Measurements from ENCODE around the gene TMEM132D.
"Not testable (repeated sequence)": the region's sequence is repeated elsewhere in the genome, so short reads cannot be mapped to it uniquely, and the experiment has no call there.

The TMEM132D gene

DNA sequence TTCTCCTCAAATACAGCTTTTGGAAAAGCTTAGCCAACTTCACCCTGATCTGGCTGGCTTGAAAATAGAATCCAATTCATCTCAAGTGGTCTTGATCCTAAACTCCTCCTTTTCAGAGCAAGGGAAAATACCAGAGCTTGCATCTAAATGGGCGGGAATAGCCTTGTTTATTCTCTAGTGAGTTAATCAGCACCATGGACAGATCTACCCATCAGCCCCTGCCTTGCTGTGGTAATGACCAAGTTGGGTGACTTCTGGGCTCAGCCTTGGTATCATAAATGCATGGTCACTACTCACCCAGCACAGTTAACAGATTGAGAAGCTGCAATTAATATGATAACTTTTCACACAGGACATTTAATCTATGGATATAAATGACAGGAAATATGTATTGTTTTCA, 853.9 kb downstream of the TMEM132D start:
- H3K9me3 ChIP-seq (ENCODE audit: control insufficient read depth, insufficient read depth, low read length) = no peaks in the 10 kb centered on the region
- H3K4me3 ChIP-seq (ENCODE audit: low read depth, low read length) = no peak overlapping the region
- no peaks in the 10 kb centered on the region for H3K4me1 ChIP-seq (ENCODE audit: control insufficient read depth, insufficient read depth, low read length)
- H3K27me3 ChIP-seq (ENCODE audit: control insufficient read depth, insufficient read depth, low read length) = no peaks in the 10 kb centered on the region
- no peak overlapping the region for H3K9ac ChIP-seq (ENCODE audit: low read depth, low read length)
- H3K36me3 ChIP-seq (ENCODE audit: control insufficient read depth, insufficient read depth, low read length) = no peaks in the 10 kb centered on the region

DNA sequence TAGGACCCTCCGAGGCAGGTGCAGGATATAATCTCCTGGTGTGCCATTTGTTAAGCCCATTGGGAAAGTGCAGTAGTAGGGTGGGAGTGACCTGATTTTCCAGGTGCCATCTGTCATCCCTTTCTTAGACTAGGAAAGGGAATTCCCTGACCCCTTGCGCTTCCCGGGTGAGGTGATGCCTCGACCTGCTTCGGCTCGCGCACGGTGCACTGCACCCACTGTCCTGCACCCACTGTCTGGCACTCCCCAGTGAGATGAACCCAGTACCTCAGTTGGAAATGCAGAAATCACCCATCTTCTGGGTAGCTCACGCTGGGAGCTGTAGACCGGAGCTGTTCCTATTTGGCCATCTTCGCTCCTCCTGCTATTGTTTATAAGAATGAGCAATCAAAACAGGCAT, 860.5 kb downstream of the TMEM132D start:
- H3K36me3 ChIP-seq (ENCODE audit: control insufficient read depth, insufficient read depth, low read length); H3K9me3 ChIP-seq (ENCODE audit: control insufficient read depth, insufficient read depth, low read length); H3K4me3 ChIP-seq (ENCODE audit: low read depth, low read length); H3K27me3 ChIP-seq (ENCODE audit: control insufficient read depth, insufficient read depth, low read length); H3K9ac ChIP-seq (ENCODE audit: low read depth, low read length); H3K4me1 ChIP-seq (ENCODE audit: control insufficient read depth, insufficient read depth, low read length): not testable (repeated sequence)

DNA sequence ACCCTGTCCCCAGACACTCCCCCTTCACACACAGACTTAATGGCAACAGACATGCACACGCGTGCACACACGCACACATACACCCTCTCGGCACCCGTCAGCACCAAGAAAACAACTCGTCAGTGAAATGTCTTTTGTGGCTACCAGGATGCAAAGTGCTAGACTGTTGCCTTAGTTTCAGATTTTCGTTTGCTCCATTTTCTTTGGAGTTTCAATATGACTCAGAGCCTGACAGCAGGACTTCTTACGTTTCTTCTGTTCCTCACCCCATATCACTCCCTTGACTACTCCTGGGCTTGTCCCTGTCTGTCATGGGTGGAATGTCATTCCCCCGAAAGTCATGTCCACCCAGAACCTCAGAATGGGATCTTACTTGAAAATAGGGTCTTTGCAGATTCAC, 867.7 kb downstream of the TMEM132D start:
- Histone ChIP-seq H3K36me3 (ENCODE audit: control insufficient read depth, insufficient read depth, low read length) (no peaks in the 10 kb centered on the region), H3K4me1 (ENCODE audit: control insufficient read depth, insufficient read depth, low read length) (peaks cover 3% of the 10 kb centered on the region), H3K9ac (ENCODE audit: low read depth, low read length) (no peak overlapping the region), H3K27me3 (ENCODE audit: control insufficient read depth, insufficient read depth, low read length) (no peaks in the 10 kb centered on the region), H3K9me3 (ENCODE audit: control insufficient read depth, insufficient read depth, low read length) (no peaks in the 10 kb centered on the region), H3K4me3 (ENCODE audit: low read depth, low read length) (no peak overlapping the region)

DNA sequence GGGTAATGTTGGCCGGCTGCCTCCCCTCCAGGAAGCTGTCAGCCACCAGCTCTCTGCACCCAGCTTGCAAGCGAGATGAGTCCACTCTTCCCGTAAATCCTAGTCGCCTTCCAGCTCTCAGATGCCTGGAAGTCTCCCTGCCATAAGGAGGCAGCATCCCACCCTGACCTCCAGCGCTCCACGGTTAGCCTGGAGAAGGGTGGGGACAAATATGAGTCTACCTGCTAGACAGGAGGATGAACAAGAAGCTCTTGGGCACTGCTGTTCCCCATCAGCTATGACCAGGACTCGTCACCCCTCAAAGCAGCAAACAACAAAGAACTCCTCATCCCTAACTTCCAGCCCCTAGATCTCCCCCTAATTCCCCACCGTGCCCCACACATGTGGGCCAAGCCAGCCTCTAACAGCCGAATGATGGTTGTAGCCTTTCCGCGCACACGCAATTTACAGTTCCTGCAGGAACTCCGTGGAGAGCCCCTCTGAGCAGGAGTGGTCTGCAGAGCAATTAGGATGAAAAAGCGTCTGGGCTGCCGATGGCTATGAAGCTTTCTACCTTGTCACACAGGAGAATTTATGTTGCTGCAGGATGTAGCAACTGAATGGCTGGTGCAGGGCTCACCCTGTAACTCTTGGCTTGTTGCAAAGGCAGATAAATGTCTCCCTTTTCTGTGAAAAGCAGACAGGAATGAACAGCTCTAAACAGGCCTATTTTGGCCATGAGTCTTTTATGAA, 869.1 kb downstream of the TMEM132D start:
- H3K4me3 ChIP-seq (ENCODE audit: low read depth, low read length) = no peak overlapping the region
- peaks cover 3% of the 10 kb centered on the region for H3K4me1 ChIP-seq (ENCODE audit: control insufficient read depth, insufficient read depth, low read length)
- H3K9me3 ChIP-seq (ENCODE audit: control insufficient read depth, insufficient read depth, low read length) = no peaks in the 10 kb centered on the region
- H3K36me3 ChIP-seq (ENCODE audit: control insufficient read depth, insufficient read depth, low read length) = no peaks in the 10 kb centered on the region
- no peaks in the 10 kb centered on the region for H3K27me3 ChIP-seq (ENCODE audit: control insufficient read depth, insufficient read depth, low read length)
- H3K9ac ChIP-seq (ENCODE audit: low read depth, low read length) = no peak overlapping the region

DNA sequence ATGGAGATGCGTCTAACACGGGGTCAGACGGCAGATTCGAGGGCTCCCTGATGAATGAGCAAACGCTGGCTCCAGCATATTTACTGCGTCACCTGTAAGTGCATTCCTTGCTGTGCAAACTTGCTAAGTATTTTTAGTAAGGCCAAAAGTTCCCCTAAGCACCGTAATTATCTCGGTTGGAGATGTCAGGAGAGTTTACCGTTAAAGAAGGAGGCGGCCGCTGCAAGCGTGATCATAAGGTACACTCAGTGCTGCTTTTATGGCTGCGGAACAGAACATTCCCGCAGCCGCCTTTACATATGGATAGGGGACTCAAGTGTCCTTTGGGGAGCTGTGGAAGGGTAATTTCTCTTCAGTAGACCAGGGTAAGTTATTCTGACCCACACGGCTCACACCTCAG, 875.0 kb downstream of the TMEM132D start:
- no peaks in the 10 kb centered on the region for H3K9me3 ChIP-seq (ENCODE audit: control insufficient read depth, insufficient read depth, low read length)
- no peaks in the 10 kb centered on the region for H3K27me3 ChIP-seq (ENCODE audit: control insufficient read depth, insufficient read depth, low read length)
- no peak overlapping the region for H3K9ac ChIP-seq (ENCODE audit: low read depth, low read length)
- H3K36me3 ChIP-seq (ENCODE audit: control insufficient read depth, insufficient read depth, low read length) = no peaks in the 10 kb centered on the region
- no peak overlapping the region for H3K4me3 ChIP-seq (ENCODE audit: low read depth, low read length)
- peaks cover 3% of the 10 kb centered on the region for H3K4me1 ChIP-seq (ENCODE audit: control insufficient read depth, insufficient read depth, low read length)

DNA sequence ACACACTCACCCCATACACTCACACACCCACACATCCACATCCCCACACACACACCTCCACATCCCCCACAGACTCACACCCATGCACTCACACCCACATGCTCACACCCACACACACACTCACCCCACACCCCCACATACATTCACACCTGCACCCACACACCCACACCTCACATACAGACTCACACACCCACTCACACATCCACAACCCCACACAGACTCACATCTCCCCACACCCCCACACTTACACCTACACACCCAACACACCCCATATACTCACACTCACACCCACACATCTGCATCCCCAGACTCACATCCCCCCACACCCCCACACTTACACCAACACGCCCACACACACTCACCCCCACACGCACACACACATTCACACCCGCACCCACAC, 878.8 kb downstream of the TMEM132D start:
- Histone ChIP-seq H3K4me1 (ENCODE audit: control insufficient read depth, insufficient read depth, low read length) (no peaks in the 10 kb centered on the region), H3K36me3 (ENCODE audit: control insufficient read depth, insufficient read depth, low read length) (no peaks in the 10 kb centered on the region), H3K9ac (ENCODE audit: low read depth, low read length) (no peak overlapping the region), H3K9me3 (ENCODE audit: control insufficient read depth, insufficient read depth, low read length) (peaks cover 3% of the 10 kb centered on the region), H3K4me3 (ENCODE audit: low read depth, low read length) (no peak overlapping the region), H3K27me3 (ENCODE audit: control insufficient read depth, insufficient read depth, low read length) (no peaks in the 10 kb centered on the region)

Data from iPS-15b (cell line).